ENCODE data around the gene IL12RB1.

The IL12RB1 gene

DNA sequence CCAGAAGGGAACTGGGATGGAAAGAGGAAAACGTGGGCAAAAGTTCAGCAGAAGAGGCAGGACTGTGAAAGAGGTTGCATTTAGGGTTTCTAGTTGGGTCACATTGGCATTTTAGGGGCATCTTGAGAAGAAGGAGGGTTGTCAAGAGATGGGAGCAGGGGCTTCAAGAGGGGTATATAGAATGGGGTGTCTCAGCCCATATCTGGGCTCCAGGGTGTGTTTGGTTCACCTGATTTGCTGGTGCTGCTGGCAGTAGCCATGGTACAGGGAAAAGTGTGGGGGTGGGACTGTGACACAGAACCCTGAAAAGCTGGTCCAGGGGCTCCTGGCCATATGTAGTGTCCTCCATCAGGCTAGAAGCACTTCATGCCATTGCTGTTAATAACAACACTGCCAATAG, 33.4 kb upstream of the IL12RB1 start:
- no peaks in the 10 kb centered on the region for H3K9me3 ChIP-seq (ENCODE audit: control insufficient read depth, low read length)
- no peaks in the 10 kb centered on the region for H3K27me3 ChIP-seq (ENCODE audit: control insufficient read depth, insufficient read depth, low read length)
- H3K36me3 ChIP-seq (ENCODE audit: control insufficient read depth, insufficient read depth, low read length): peaks cover 6% of the 10 kb centered on the region
- peaks cover 25% of the 10 kb centered on the region for H3K4me1 ChIP-seq (ENCODE audit: control insufficient read depth, insufficient read depth, low read length)
- H3K4me3 ChIP-seq (ENCODE audit: low read length): no peak overlapping the region
- peak overlapping the region; percentile 7 for H3K9ac ChIP-seq (ENCODE audit: low read length)

DNA sequence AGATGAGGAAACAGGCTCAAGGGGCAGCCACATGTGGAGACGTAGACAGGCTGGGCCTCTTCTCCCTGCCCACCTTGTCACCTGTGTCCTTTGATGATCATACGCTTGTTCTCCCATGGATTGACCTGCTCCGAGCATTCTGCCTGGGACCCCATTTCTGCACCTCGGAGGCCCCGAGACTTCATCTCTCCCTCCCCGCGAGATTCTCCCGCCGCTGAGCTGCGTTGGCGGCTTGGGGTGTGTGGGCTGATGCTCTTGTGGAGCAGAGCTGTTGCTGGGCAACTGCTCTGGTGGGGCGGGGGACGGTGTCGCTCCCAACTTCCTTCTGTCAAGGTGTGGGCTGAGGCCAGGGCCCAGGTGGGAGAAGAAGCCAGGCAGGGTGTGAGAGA, 33.0 kb upstream of the IL12RB1 start:
- H3K4me3 ChIP-seq (ENCODE audit: low read length): no peak overlapping the region
- peak overlapping the region; percentile 7 for H3K9ac ChIP-seq (ENCODE audit: low read length)
- no peaks in the 10 kb centered on the region for H3K27me3 ChIP-seq (ENCODE audit: control insufficient read depth, insufficient read depth, low read length)
- peaks cover 6% of the 10 kb centered on the region for H3K36me3 ChIP-seq (ENCODE audit: control insufficient read depth, insufficient read depth, low read length)
- no peaks in the 10 kb centered on the region for H3K9me3 ChIP-seq (ENCODE audit: control insufficient read depth, low read length)
- peaks cover 25% of the 10 kb centered on the region for H3K4me1 ChIP-seq (ENCODE audit: control insufficient read depth, insufficient read depth, low read length)

DNA sequence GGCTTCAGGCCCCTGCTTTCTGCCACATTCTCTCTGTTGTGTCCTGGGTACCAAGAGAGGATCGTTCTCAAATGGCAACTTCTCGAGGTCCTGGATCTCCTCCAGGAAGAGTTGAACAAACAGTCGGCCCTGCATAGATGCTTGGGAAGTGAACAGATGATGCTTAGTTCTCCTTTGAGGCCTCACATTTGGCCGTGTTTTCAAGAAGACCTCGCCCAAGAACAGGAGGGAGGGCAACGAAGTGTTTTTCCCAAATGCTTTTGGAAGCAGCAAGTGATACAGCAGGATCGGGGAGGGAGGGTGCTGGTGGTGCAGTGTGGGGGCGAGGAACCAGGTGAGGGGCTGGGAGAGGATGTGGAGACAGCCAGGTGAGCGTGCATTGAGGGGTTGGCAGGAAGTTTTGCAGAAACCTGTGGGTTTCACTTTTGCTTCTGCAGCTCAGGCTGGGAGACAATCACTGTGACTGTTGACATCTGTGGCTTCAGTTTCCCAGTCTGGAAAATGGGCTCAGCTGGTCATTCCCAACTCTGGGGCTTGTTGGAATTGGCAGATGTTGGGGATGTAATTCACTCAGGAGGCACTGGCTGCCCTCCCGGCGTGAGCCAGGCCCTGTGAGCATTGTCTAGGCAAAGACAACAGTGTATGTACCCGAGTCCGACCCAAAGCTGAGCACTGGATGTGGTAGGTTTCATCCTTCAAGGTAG, 32.4 kb upstream of the IL12RB1 start:
- H3K9me3 ChIP-seq (ENCODE audit: control insufficient read depth, low read length): no peaks in the 10 kb centered on the region
- peak overlapping the region; percentile 76 for H3K9ac ChIP-seq (ENCODE audit: low read length)

DNA sequence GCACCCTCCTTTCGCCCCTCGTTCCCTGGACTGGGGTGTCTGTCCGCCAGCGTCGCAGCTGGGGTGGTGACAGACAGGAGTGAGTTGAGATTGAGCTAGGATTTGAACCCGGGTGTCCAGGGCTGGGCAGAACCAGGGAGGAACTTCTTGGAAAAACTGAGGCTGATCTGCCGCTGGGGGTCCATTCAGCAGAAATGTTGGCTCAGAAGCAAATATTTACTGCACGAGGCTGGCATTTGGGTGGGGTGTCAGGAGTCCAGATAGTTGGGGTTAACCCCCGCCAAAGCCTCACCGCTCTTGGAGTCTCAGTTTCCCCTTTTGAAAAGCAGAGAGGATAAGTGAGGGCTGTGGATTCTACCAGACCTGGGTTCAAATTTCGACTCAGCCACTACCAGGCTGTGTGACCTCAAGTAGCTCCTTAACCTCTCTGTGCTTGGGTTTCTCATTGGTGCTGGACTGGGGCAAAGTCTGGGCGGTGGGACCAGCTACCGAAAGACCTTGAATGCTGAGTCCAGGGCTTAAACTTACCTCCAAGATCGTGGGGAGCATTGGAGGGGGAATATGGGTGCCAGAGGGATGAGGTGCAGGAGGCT, 31.8 kb upstream of the IL12RB1 start:
- no peaks in the 10 kb centered on the region for H3K9me3 ChIP-seq (ENCODE audit: control insufficient read depth, low read length)
- no peaks in the 10 kb centered on the region for H3K27me3 ChIP-seq (ENCODE audit: control insufficient read depth, insufficient read depth, low read length)
- peak overlapping the region; percentile 76 for H3K9ac ChIP-seq (ENCODE audit: low read length)
- peaks cover 25% of the 10 kb centered on the region for H3K4me1 ChIP-seq (ENCODE audit: control insufficient read depth, insufficient read depth, low read length)
- H3K4me3 ChIP-seq (ENCODE audit: low read length): peak overlapping the region; percentile 36
- H3K36me3 ChIP-seq (ENCODE audit: control insufficient read depth, insufficient read depth, low read length): peaks cover 3% of the 10 kb centered on the region

More for the DNA sequence above, 32.4 kb upstream of the IL12RB1 start:
- peaks cover 6% of the 10 kb centered on the region for H3K36me3 ChIP-seq (ENCODE audit: control insufficient read depth, insufficient read depth, low read length)
- H3K27me3 ChIP-seq (ENCODE audit: control insufficient read depth, insufficient read depth, low read length): no peaks in the 10 kb centered on the region
- H3K4me3 ChIP-seq (ENCODE audit: low read length): no peak overlapping the region
- H3K4me1 ChIP-seq (ENCODE audit: control insufficient read depth, insufficient read depth, low read length): peaks cover 25% of the 10 kb centered on the region

DNA sequence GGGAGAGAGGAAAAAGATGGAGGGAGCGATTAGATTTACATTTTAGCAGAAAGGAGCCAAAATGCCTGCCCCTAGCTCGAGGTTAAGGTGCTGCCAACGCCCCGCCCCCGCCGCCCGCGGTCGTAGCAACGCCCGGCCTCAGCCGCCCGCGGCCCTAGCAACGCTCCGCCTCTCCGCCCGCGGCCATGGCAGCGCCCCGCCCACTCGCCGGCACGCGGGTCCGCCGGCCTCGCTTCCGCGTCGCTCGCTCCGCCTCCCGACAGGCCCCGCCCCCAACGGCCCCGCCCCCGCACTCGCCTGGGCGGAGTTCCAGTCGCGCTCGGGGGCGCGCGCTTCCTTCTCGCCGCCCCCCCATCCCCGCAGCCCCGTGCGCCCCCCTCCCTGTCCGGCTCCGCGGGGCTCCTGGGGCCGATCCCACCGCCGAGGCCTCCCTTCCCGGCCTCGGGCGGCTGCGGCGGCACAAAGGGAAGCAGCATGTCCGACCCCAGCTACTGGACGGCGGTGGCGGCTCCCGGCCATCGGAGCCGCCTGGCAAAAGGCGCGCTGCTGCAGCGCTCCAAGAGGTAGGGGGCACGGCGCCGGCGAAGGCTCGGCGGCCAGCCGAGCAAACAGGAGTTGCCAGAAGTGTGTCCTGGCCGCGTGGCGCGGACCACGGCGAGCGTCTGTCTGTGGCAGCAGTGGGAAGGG, 31.1 kb upstream of the IL12RB1 start:
- H3K4me1 ChIP-seq (ENCODE audit: control insufficient read depth, insufficient read depth, low read length): peaks cover 26% of the 10 kb centered on the region
- H3K9me3 ChIP-seq (ENCODE audit: control insufficient read depth, low read length): no peaks in the 10 kb centered on the region
- no peaks in the 10 kb centered on the region for H3K27me3 ChIP-seq (ENCODE audit: control insufficient read depth, insufficient read depth, low read length)
- H3K36me3 ChIP-seq (ENCODE audit: control insufficient read depth, insufficient read depth, low read length): no peaks in the 10 kb centered on the region
- peak overlapping the region; percentile 36 for H3K4me3 ChIP-seq (ENCODE audit: low read length)
- H3K9ac ChIP-seq (ENCODE audit: low read length): peak overlapping the region; percentile 76

DNA sequence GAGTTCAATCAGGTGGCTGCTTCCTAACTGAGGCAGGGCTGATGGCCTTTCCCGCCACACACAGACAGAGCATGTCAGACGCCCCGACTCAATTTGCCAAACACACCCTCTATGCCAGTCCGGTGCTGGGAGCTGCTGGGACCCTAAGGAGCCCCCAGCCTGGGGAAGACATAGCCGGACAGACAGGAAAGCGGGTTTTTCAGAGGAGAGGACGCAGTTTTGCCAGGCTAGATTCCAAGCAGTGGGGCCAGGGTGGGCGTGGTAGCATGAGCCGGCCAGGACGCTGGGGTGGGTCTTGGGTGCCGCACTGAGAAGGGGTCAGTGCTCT, 30.6 kb upstream of the IL12RB1 start:
- Histone ChIP-seq H3K27me3 (ENCODE audit: control insufficient read depth, insufficient read depth, low read length) (no peaks in the 10 kb centered on the region), H3K4me3 (ENCODE audit: low read length) (no peak overlapping the region), H3K9ac (ENCODE audit: low read length) (peak overlapping the region; percentile 28), H3K4me1 (ENCODE audit: control insufficient read depth, insufficient read depth, low read length) (peaks cover 31% of the 10 kb centered on the region), H3K9me3 (ENCODE audit: control insufficient read depth, low read length) (no peaks in the 10 kb centered on the region), H3K36me3 (ENCODE audit: control insufficient read depth, insufficient read depth, low read length) (no peaks in the 10 kb centered on the region)

DNA sequence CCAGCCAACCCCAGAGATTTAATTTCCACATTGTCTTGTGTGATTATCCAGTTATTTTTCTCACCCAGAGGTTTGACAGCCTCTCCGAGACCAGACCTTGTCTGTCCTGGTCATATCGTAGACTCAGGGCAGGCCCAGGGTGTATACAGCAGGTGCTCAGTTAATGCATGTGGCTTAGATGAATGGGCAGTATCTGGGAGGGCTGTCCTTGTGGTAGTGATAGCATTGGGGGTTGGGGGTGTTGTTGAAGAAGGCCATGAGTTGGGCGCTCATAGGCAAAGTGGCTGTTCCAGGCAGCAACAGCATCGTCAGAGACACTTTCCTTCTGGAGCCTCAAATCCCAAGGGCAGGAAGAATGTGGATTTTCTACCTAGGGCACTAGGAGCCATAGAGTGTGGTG, 27.7 kb upstream of the IL12RB1 start:
- Histone ChIP-seq H3K9me3 (ENCODE audit: control insufficient read depth, low read length) (no peaks in the 10 kb centered on the region), H3K4me1 (ENCODE audit: control insufficient read depth, insufficient read depth, low read length) (peaks cover 45% of the 10 kb centered on the region), H3K27me3 (ENCODE audit: control insufficient read depth, insufficient read depth, low read length) (no peaks in the 10 kb centered on the region), H3K9ac (ENCODE audit: low read length) (no peak overlapping the region), H3K4me3 (ENCODE audit: low read length) (no peak overlapping the region), H3K36me3 (ENCODE audit: control insufficient read depth, insufficient read depth, low read length) (no peaks in the 10 kb centered on the region)

DNA sequence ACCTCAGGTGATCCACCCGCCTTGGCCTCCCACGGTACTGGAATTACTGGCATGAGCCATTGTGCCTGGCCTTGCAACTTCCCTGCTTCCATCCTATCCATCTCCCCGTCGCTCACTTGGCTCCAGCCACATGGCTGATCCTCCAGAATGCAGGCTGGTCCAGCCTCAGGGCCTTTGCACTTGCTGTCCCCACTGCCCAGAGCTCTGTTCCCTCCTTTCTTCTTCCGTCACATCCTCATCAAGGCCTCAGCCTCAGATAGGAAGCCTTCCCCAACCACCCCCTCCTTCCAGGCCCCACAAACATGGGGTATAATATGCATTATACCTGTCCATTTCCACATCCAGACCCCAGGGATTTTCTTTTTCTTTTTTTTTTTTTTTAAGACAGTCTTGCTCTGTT, 27.1 kb upstream of the IL12RB1 start:
- no peak overlapping the region for H3K9ac ChIP-seq (ENCODE audit: low read length)
- H3K4me3 ChIP-seq (ENCODE audit: low read length): no peak overlapping the region
- H3K9me3 ChIP-seq (ENCODE audit: control insufficient read depth, low read length): no peaks in the 10 kb centered on the region
- no peaks in the 10 kb centered on the region for H3K36me3 ChIP-seq (ENCODE audit: control insufficient read depth, insufficient read depth, low read length)
- H3K27me3 ChIP-seq (ENCODE audit: control insufficient read depth, insufficient read depth, low read length): no peaks in the 10 kb centered on the region
- H3K4me1 ChIP-seq (ENCODE audit: control insufficient read depth, insufficient read depth, low read length): peaks cover 45% of the 10 kb centered on the region

DNA sequence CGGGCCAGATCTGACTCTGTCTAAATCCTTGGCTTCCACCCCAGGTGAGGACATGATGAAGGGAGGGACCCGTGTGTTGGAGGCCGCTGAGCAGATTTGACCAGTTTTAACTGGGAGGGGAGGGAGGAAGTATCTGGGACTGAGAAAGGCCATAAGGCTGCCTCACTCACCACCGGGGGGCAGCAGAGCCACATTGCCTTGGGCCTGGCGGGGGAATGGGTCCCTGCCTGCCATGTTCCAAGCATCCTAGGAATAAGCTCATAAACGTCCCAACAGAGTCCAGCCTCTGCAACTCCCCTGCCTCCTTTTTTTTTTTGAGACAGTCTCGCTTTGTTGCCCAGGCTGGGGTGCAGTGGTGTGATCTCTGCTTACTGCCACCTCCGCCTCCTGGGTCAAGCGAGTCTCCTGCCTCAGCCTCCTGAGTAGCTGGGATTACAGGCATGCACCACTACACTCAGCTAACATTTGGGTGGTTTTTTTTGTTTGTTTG, 26.3 kb upstream of the IL12RB1 start:
- Histone ChIP-seq H3K9me3 (ENCODE audit: control insufficient read depth, low read length) (no peaks in the 10 kb centered on the region), H3K9ac (ENCODE audit: low read length) (no peak overlapping the region), H3K36me3 (ENCODE audit: control insufficient read depth, insufficient read depth, low read length) (no peaks in the 10 kb centered on the region), H3K4me3 (ENCODE audit: low read length) (no peak overlapping the region), H3K4me1 (ENCODE audit: control insufficient read depth, insufficient read depth, low read length) (peaks cover 40% of the 10 kb centered on the region), H3K27me3 (ENCODE audit: control insufficient read depth, insufficient read depth, low read length) (no peaks in the 10 kb centered on the region)

DNA sequence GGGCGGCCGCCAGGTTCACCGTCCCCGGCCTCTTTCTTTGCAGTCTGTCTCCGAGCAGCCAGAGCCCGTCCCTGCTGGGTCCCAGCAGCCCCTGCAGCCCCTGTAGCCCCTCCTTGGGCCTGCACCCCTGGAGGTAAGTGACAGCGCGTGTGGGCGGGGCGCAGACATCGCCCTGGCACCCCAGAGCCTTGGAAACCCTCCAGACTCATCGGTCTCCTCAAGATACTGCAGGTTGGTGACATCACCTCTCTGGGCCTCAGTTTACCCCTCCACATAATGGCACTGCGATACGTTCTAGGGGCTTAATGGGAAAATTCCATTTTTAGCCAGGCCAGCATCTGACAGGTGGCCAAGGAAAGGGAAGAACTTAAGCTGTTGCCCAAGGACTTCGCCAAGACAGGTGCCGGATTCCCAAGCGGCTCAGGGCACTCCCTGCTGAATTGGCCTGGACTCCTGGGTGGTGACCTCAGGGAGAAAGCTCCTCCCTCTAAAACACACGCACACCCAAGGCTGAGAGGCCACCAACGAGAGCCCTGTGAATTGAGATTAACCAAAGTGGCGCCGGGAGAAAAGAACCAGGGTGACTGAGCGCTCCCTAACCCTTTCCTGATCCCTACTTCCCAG, 24.0 kb upstream of the IL12RB1 start:
- Histone ChIP-seq H3K9me3 (ENCODE audit: control insufficient read depth, low read length) (no peaks in the 10 kb centered on the region), H3K4me1 (ENCODE audit: control insufficient read depth, insufficient read depth, low read length) (peaks cover 31% of the 10 kb centered on the region), H3K4me3 (ENCODE audit: low read length) (peak overlapping the region; percentile 31), H3K27me3 (ENCODE audit: control insufficient read depth, insufficient read depth, low read length) (no peaks in the 10 kb centered on the region), H3K9ac (ENCODE audit: low read length) (peak overlapping the region; percentile 76), H3K36me3 (ENCODE audit: control insufficient read depth, insufficient read depth, low read length) (no peaks in the 10 kb centered on the region)

DNA sequence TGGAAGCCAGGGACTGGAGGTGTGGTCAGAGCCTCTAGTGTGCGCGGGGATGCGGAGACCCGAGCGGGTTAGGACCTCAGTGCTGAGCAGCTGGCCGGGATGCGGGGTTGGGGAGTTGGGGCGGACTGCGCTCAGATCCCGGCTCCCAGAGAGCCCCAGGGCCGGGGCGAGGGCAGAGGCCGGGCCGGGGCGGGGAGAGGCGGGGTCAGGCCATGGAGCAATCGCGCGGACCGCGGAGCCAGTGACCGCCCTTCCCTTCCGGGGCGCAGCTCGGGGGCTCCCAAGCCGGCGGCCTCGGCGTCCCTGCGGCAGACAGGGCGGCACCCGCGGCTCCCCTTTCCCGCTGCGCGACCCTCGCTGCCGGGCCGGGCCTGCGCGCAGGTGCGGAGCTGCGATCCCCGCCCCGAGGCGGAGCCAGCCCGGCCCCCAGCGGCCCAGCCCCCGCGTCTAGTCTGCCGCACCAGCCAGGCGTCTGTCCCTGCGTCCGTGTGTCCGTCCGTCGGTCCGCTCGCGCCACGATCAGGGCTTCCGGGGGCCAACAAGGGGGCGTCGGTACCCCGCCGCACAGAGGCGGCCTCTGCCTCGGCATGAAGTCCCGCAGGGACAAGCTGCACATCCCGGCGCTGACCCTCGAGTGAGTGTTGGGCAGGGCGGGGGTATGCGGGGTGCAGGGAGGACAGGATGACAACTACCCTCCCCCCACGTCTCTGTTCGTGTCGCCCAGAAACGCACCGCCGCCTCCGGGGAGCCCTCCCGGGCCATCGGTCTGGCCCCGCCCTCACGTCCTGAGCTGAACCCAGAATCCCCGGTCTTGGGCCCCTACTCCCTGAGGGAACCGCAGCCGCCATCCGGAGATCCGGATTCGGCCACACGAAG, 23.2 kb upstream of the IL12RB1 start:
- Histone ChIP-seq H3K36me3 (ENCODE audit: control insufficient read depth, insufficient read depth, low read length) (no peaks in the 10 kb centered on the region), H3K27me3 (ENCODE audit: control insufficient read depth, insufficient read depth, low read length) (no peaks in the 10 kb centered on the region), H3K4me1 (ENCODE audit: control insufficient read depth, insufficient read depth, low read length) (peaks cover 31% of the 10 kb centered on the region), H3K9me3 (ENCODE audit: control insufficient read depth, low read length) (no peaks in the 10 kb centered on the region), H3K9ac (ENCODE audit: low read length) (peak overlapping the region; percentile 76), H3K4me3 (ENCODE audit: low read length) (peak overlapping the region; percentile 31)
